Naive B cell (primary cell): ENCODE measurements around the gene HPS5. TPM values are rescaled to one million over a fixed set of nuclear protein-coding genes. Genes with fewer than 3 reads are reported as not detected.
"Not testable (repeated sequence)": the region's sequence is repeated elsewhere in the genome, so short reads cannot be mapped to it uniquely, and the experiment has no call there.

Experiments
- ATAC-seq, 2 donors: fragments of 150-1000 bp; cut with Tn5 transposase; 2 replicates each; pipeline ENCODE4 v1.10.0; 2021; ENCODE audit warnings: low read depth in 2 of 2, mild to moderate bottlenecking in 2 of 2, moderate library complexity in 2 of 2
- DNase-seq: peaks from one replicate; pipeline ENCODE4 v3.0.0; 2022
- H3K27ac Mint-ChIP-seq, 6 donors: one replicate each; pipeline ENCODE4 v1.8.0; 2020 to 2022; ENCODE audit warnings: mild to moderate bottlenecking in 6 of 6, mixed read lengths in 6 of 6, moderate library complexity in 5 of 6, inconsistent platforms in 2 of 6
- H3K27me3 Mint-ChIP-seq, 3 donors: one replicate each; pipeline ENCODE4 v1.8.0; 2021 to 2022; ENCODE audit warnings: mixed read lengths in 3 of 3, mild to moderate bottlenecking in 1 of 3
- H3K36me3 Mint-ChIP-seq, 2 donors: one replicate each; pipeline ENCODE4 v1.8.0; 2020 to 2022; ENCODE audit warnings: mixed read lengths in 2 of 2, inconsistent platforms in 1 of 2, mild to moderate bottlenecking in 1 of 2
- H3K4me1 Mint-ChIP-seq, 3 donors: one replicate each; pipeline ENCODE4 v1.8.0; 2020 to 2022; ENCODE audit warnings: mixed read lengths in 3 of 3, inconsistent platforms in 1 of 3, mild to moderate bottlenecking in 1 of 3, moderate library complexity in 1 of 3
- H3K4me3 Mint-ChIP-seq, 8 donors: one replicate each; pipeline ENCODE4 v1.8.0; 2020 to 2022; ENCODE audit warnings: mild to moderate bottlenecking in 8 of 8, mixed read lengths in 8 of 8, moderate library complexity in 8 of 8, inconsistent platforms in 2 of 8
- H3K9me3 Mint-ChIP-seq, 7 donors: one replicate each; pipeline ENCODE4 v1.8.0; 2020 to 2022; ENCODE audit warnings: mixed read lengths in 7 of 7, mild to moderate bottlenecking in 5 of 7, inconsistent platforms in 2 of 7, moderate library complexity in 1 of 7
- polyA plus RNA-seq, 6 donors: library from polyadenylated mRNA; unstranded; fragments of 300-500 nt; fragmentation: Illumina TruSeq; gene quantifications; one replicate each; pipeline ENCODE4 v1.2.3, GENCODE V29; 2021; ENCODE audit warnings: low read depth in 6 of 6

Gene HPS5
- polyA plus RNA-seq, 6 donors from 2014 or later, result 15.3 to 40.2 (median 29.5) TPM

GRCh38 chr11:18332302-18332701 lies 10.4 kb upstream of the HPS5 start:
- Mint-ChIP-seq H3K27ac (peak overlapping the region; percentile 60 to 92 (median 87)), H3K4me1 (peaks cover 26 to 46% (median 34%) of the 10 kb centered on the region in 3 donors), H3K27me3 (no peaks in the 10 kb centered on the region), H3K4me3 (peak overlapping the region; percentile 50 to 86 (median 72)), H3K9me3 (no peaks in the 10 kb centered on the region), H3K36me3 (peaks cover 21 to 23% of the 10 kb centered on the region in 2 donors)
- DNase-seq (no peak), ATAC-seq (peak; percentile 75 to 76)

GRCh38 chr11:18330921-18331320 lies 9.0 kb upstream of the HPS5 start:
- ATAC-seq (no peak), DNase-seq (no peak)
- Mint-ChIP-seq H3K27ac (peak overlapping the region in 5 of 6 donors; percentile 57 to 81 (median 71)), H3K27me3 (no peaks in the 10 kb centered on the region), H3K9me3 (no peaks in the 10 kb centered on the region), H3K4me3 (peak overlapping the region in 2 of 8 donors; percentile 10 to 56), H3K36me3 (peaks cover 20 to 26% of the 10 kb centered on the region in 2 donors), H3K4me1 (peaks cover 30 to 52% (median 34%) of the 10 kb centered on the region in 3 donors)

- peak in 1 of 2 donors; percentile 43 for ATAC-seq
- H3K4me3 Mint-ChIP-seq, result peak overlapping the region in 3 of 8 donors; percentile 30 to 50 (median 43)
- peak overlapping the region; percentile 35 to 72 (median 64) for H3K27ac Mint-ChIP-seq
- no peak for DNase-seq
- no peaks in the 10 kb centered on the region for H3K27me3 Mint-ChIP-seq
- peaks cover 11 to 23% of the 10 kb centered on the region in 2 donors for H3K36me3 Mint-ChIP-seq
- H3K4me1 Mint-ChIP-seq, result peaks cover 42 to 65% (median 48%) of the 10 kb centered on the region in 3 donors
- H3K9me3 Mint-ChIP-seq, result no peaks in the 10 kb centered on the region
These were observed 7.4 kb upstream of the HPS5 start for GRCh38 chr11:18329196-18329870.

GRCh38 chr11:18324381-18324780 lies 2.4 kb upstream of the HPS5 start:
- Mint-ChIP-seq H3K27me3 (no peaks in the 10 kb centered on the region), H3K4me3 (peak overlapping the region; percentile 13 to 100 (median 96)), H3K27ac (peak overlapping the region in 5 of 6 donors; percentile 68 to 100 (median 84)), H3K36me3 (peaks cover 5 to 12% of the 10 kb centered on the region in 2 donors), H3K4me1 (peaks cover 45 to 71% (median 55%) of the 10 kb centered on the region in 3 donors), H3K9me3 (peaks cover 0 to 4% (median 0%) of the 10 kb centered on the region in 7 donors)
- no peak for ATAC-seq
- DNase-seq, result no peak

- DNase-seq, ATAC-seq, H3K27me3 Mint-ChIP-seq, H3K36me3 Mint-ChIP-seq, H3K9me3 Mint-ChIP-seq: not testable (repeated sequence)
- Mint-ChIP-seq H3K4me3 (peak overlapping the region; percentile 96 to 100 (median 99)), H3K27ac (peak overlapping the region in 5 of 6 donors; percentile 50 to 100 (median 100)), H3K4me1 (peaks cover 46 to 72% (median 57%) of the 10 kb centered on the region in 3 donors)
These were observed 1.9 kb upstream of the HPS5 start for GRCh38 chr11:18323881-18324280.

- ATAC-seq (no peak), DNase-seq (no peak)
- H3K9me3 Mint-ChIP-seq, result peaks cover 0 to 4% (median 0%) of the 10 kb centered on the region in 7 donors
- H3K4me1 Mint-ChIP-seq, result peaks cover 51 to 73% (median 66%) of the 10 kb centered on the region in 3 donors
- no peaks in the 10 kb centered on the region for H3K27me3 Mint-ChIP-seq
- peak overlapping the region; percentile 96 to 100 (median 99) for H3K4me3 Mint-ChIP-seq
- H3K27ac Mint-ChIP-seq, result peak overlapping the region; percentile 100
- H3K36me3 Mint-ChIP-seq, result peaks cover 0 to 9% of the 10 kb centered on the region in 2 donors
These were observed 1.1 kb upstream of the HPS5 start for GRCh38 chr11:18322818-18323570.

GRCh38 chr11:18321578-18321968 lies 367 bp downstream of the HPS5 start:
- ATAC-seq, result peak; percentile 14 to 15
- no peaks in the 10 kb centered on the region for H3K27me3 Mint-ChIP-seq
- H3K9me3 Mint-ChIP-seq, result peaks cover 0 to 4% (median 0%) of the 10 kb centered on the region in 7 donors
- DNase-seq, result no peak
- H3K4me3 Mint-ChIP-seq, result peak overlapping the region; percentile 96 to 100 (median 99)
- peaks cover 50 to 72% (median 72%) of the 10 kb centered on the region in 3 donors for H3K4me1 Mint-ChIP-seq
- peak overlapping the region; percentile 100 for H3K27ac Mint-ChIP-seq
- H3K36me3 Mint-ChIP-seq, result peaks cover 0 to 11% of the 10 kb centered on the region in 2 donors

GRCh38 chr11:18320617-18321016 lies 1.3 kb downstream of the HPS5 start:
- peaks cover 0 to 4% (median 0%) of the 10 kb centered on the region in 7 donors for H3K9me3 Mint-ChIP-seq
- H3K27me3 Mint-ChIP-seq, result no peaks in the 10 kb centered on the region
- H3K4me3 Mint-ChIP-seq, result peak overlapping the region in 6 of 8 donors; percentile 10 to 99 (median 72)
- H3K27ac Mint-ChIP-seq, result peak overlapping the region; percentile 37 to 100 (median 66)
- peaks cover 51 to 71% (median 70%) of the 10 kb centered on the region in 3 donors for H3K4me1 Mint-ChIP-seq
- H3K36me3 Mint-ChIP-seq, result peaks cover 0 to 9% of the 10 kb centered on the region in 2 donors
- no peak for ATAC-seq
- DNase-seq, result no peak

GRCh38 chr11:18319914-18320313 lies 2.0 kb downstream of the HPS5 start:
- H3K9me3 Mint-ChIP-seq, result peaks cover 0 to 4% (median 0%) of the 10 kb centered on the region in 7 donors
- peaks cover 46 to 70% (median 68%) of the 10 kb centered on the region in 3 donors for H3K4me1 Mint-ChIP-seq
- DNase-seq, result no peak
- no peaks in the 10 kb centered on the region for H3K27me3 Mint-ChIP-seq
- H3K36me3 Mint-ChIP-seq, result peaks cover 0 to 9% of the 10 kb centered on the region in 2 donors
- H3K4me3 Mint-ChIP-seq, result peak overlapping the region in 5 of 8 donors; percentile 55 to 99 (median 72)
- ATAC-seq, result no peak
- peak overlapping the region in 5 of 6 donors; percentile 60 to 100 (median 84) for H3K27ac Mint-ChIP-seq

GRCh38 chr11:18317551-18317950 lies 4.4 kb downstream of the HPS5 start:
- Mint-ChIP-seq H3K36me3 (peaks cover 0 to 9% of the 10 kb centered on the region in 2 donors), H3K4me3 (no peak overlapping the region), H3K9me3 (peaks cover 0 to 4% (median 0%) of the 10 kb centered on the region in 7 donors)

GRCh38 chr11:18315893-18316292 lies 6.0 kb downstream of the HPS5 start:
- H3K27ac Mint-ChIP-seq, result peak overlapping the region in 3 of 6 donors; percentile 13 to 88 (median 73)
- H3K9me3 Mint-ChIP-seq, result no peaks in the 10 kb centered on the region
- no peak for DNase-seq
- peaks cover 2 to 13% of the 10 kb centered on the region in 2 donors for H3K36me3 Mint-ChIP-seq
- no peak for ATAC-seq
- H3K4me1 Mint-ChIP-seq, result peaks cover 38 to 55% (median 47%) of the 10 kb centered on the region in 3 donors
- no peak overlapping the region for H3K4me3 Mint-ChIP-seq
- H3K27me3 Mint-ChIP-seq, result no peaks in the 10 kb centered on the region

More at GRCh38 chr11:18317551-18317950, 4.4 kb downstream of the HPS5 start:
- no peak for ATAC-seq
- Mint-ChIP-seq H3K27me3 (no peaks in the 10 kb centered on the region), H3K27ac (no peak overlapping the region), H3K4me1 (peaks cover 40 to 57% (median 55%) of the 10 kb centered on the region in 3 donors)
- no peak for DNase-seq

GRCh38 chr11:18314784-18315523 lies 7.0 kb downstream of the HPS5 start:
- peaks cover 8 to 17% of the 10 kb centered on the region in 2 donors for H3K36me3 Mint-ChIP-seq
- H3K27ac Mint-ChIP-seq, result peak overlapping the region in 2 of 6 donors; percentile 43 to 76
- no peak for ATAC-seq
- no peak for DNase-seq
- H3K9me3 Mint-ChIP-seq, result no peaks in the 10 kb centered on the region
- H3K27me3 Mint-ChIP-seq, result no peaks in the 10 kb centered on the region
- peaks cover 34 to 53% (median 44%) of the 10 kb centered on the region in 3 donors for H3K4me1 Mint-ChIP-seq
- peak overlapping the region in 2 of 8 donors; percentile 47 to 60 for H3K4me3 Mint-ChIP-seq
